NCI-H2107 treated with DMSO at 0.1 percent for 48 hours (cell line): ENCODE data around the gene KCNQ1.

ENCODE experiments used
- DNase-seq: peaks from one replicate; lab custom pipeline; 2025; ENCODE audit not compliant: unreplicated experiment; lab: John Stamatoyannopoulos, UW

KCNQ1 gene

GRCh38 chr11:2752923-2753322 lies 308.1 kb downstream of the KCNQ1 start:
- no peak for DNase-seq

GRCh38 chr11:2754008-2754407 lies 309.2 kb downstream of the KCNQ1 start:
- no peak for DNase-seq

GRCh38 chr11:2755071-2755470 lies 310.3 kb downstream of the KCNQ1 start:
- no peak for DNase-seq

- no peak for DNase-seq
Measured at GRCh38 chr11:2758751-2759150, 313.9 kb downstream of the KCNQ1 start.

- DNase-seq = no peak
Measured at GRCh38 chr11:2759228-2760195, 314.7 kb downstream of the KCNQ1 start.

GRCh38 chr11:2760196-2760871 lies 315.5 kb downstream of the KCNQ1 start:
- DNase-seq = no peak

- no peak for DNase-seq
Measured at GRCh38 chr11:2761131-2762030, 316.6 kb downstream of the KCNQ1 start.

GRCh38 chr11:2762031-2762380 lies 317.2 kb downstream of the KCNQ1 start:
- DNase-seq = no peak

GRCh38 chr11:2762451-2762850 lies 317.6 kb downstream of the KCNQ1 start:
- no peak for DNase-seq

- DNase-seq = no peak
Measured at GRCh38 chr11:2763984-2764383, 319.2 kb downstream of the KCNQ1 start.

- no peak for DNase-seq
Measured at GRCh38 chr11:2765491-2765890, 320.7 kb downstream of the KCNQ1 start.

GRCh38 chr11:2766166-2766565 lies 321.4 kb downstream of the KCNQ1 start:
- no peak for DNase-seq

- no peak for DNase-seq
Measured at GRCh38 chr11:2767071-2767470, 322.3 kb downstream of the KCNQ1 start.

GRCh38 chr11:2767801-2768200 lies 323.0 kb downstream of the KCNQ1 start:
- no peak for DNase-seq

GRCh38 chr11:2768471-2769408 lies 323.9 kb downstream of the KCNQ1 start:
- no peak for DNase-seq

GRCh38 chr11:2769409-2770095 lies 324.7 kb downstream of the KCNQ1 start:
- no peak for DNase-seq

GRCh38 chr11:2770096-2770751 lies 325.4 kb downstream of the KCNQ1 start:
- no peak for DNase-seq

- no peak for DNase-seq
Measured at GRCh38 chr11:2770761-2771301, 326.0 kb downstream of the KCNQ1 start.
